ENCODE data around the gene NEURL1B. TPM values are rescaled to one million over a fixed set of nuclear protein-coding genes. Genes with fewer than 3 reads are reported as not detected.

Gene NEURL1B
- total RNA-seq, 2 experiments from 2014 or later: 3.0 to 3.3 TPM

GRCh38 chr5:172716796-172717313, 75.8 kb downstream of the NEURL1B start:
- peaks cover 10% of the 10 kb centered on the region for H3K4me1 Mint-ChIP-seq
- H3K27ac Mint-ChIP-seq: no peak overlapping the region
- H3K27me3 Mint-ChIP-seq: peaks cover 11% of the 10 kb centered on the region
- CTCF ChIA-PET: interaction anchor here (0.6 to 2.0 kb wide), 14 partner anchors 13 to 250 kb away, joined by 3 to 44 read pairs (median 3); partner anchors contain the start of gene DUSP1
- H3K4me3 Mint-ChIP-seq: no peak overlapping the region
- H3K9me3 Mint-ChIP-seq: no peaks in the 10 kb centered on the region
- POLR2A ChIA-PET: interaction anchor here (1.7 kb wide), 1 partner anchor 215 kb away, joined by 5 read pairs; no protein-coding TSS in a partner anchor
- no peaks in the 10 kb centered on the region for H3K36me3 Mint-ChIP-seq (ENCODE audit: low read depth)
- peak; percentile 79 for DNase-seq

GRCh38 chr5:172717481-172718195, 76.6 kb downstream of the NEURL1B start:
- peaks cover 10% of the 10 kb centered on the region for H3K27me3 Mint-ChIP-seq
- ChIA-PET POLR2A (interaction anchor here (1.7 kb wide), 1 partner anchor 215 kb away, joined by 5 read pairs; no protein-coding TSS in a partner anchor), CTCF (interaction anchor here (0.6 to 2.0 kb wide), 10 partner anchors 14 to 249 kb away, joined by 3 to 44 read pairs (median 3); partner anchors contain the start of gene DUSP1)
- no peak overlapping the region for H3K4me3 Mint-ChIP-seq
- peaks cover 17% of the 10 kb centered on the region for H3K4me1 Mint-ChIP-seq
- H3K36me3 Mint-ChIP-seq (ENCODE audit: low read depth): no peaks in the 10 kb centered on the region
- DNase-seq: no peak
- H3K9me3 Mint-ChIP-seq: no peaks in the 10 kb centered on the region
- no peak overlapping the region for H3K27ac Mint-ChIP-seq

- peaks cover 18% of the 10 kb centered on the region for H3K4me1 Mint-ChIP-seq
- ChIA-PET POLR2A (interaction anchor here (1.7 kb wide), 1 partner anchor 53 kb away, joined by 8 read pairs; the partner anchor contains the start of gene DUSP1), CTCF (interaction anchor here (0.5 kb wide), 1 partner anchor 353 kb away, joined by 3 read pairs; no protein-coding TSS in a partner anchor)
- no peak for DNase-seq
- peaks cover 10% of the 10 kb centered on the region for H3K27me3 Mint-ChIP-seq
- H3K27ac Mint-ChIP-seq: no peak overlapping the region
- no peaks in the 10 kb centered on the region for H3K9me3 Mint-ChIP-seq
- no peaks in the 10 kb centered on the region for H3K36me3 Mint-ChIP-seq (ENCODE audit: low read depth)
- no peak overlapping the region for H3K4me3 Mint-ChIP-seq
Observed at GRCh38 chr5:172718527-172719114, 77.6 kb downstream of the NEURL1B start.

- no peaks in the 10 kb centered on the region for H3K36me3 Mint-ChIP-seq (ENCODE audit: low read depth)
Observed at GRCh38 chr5:172719211-172719610, 78.1 kb downstream of the NEURL1B start.

GRCh38 chr5:172720655-172721054, 79.6 kb downstream of the NEURL1B start:
- no peak for DNase-seq
- H3K27me3 Mint-ChIP-seq: peaks cover 15% of the 10 kb centered on the region
- no peak overlapping the region for H3K27ac Mint-ChIP-seq
- no peak overlapping the region for H3K4me3 Mint-ChIP-seq
- H3K36me3 Mint-ChIP-seq (ENCODE audit: low read depth): no peaks in the 10 kb centered on the region
- ChIA-PET POLR2A (interaction anchor here (1.7 kb wide), 1 partner anchor 51 kb away, joined by 8 read pairs; the partner anchor contains the start of gene DUSP1), CTCF (interaction anchor here (1.5 to 1.8 kb wide), 2 partner anchors 52 to 211 kb away, joined by 5 to 13 read pairs; no protein-coding TSS in a partner anchor)
- H3K9me3 Mint-ChIP-seq: no peaks in the 10 kb centered on the region
- H3K4me1 Mint-ChIP-seq: peaks cover 18% of the 10 kb centered on the region

More at GRCh38 chr5:172719211-172719610, 78.1 kb downstream of the NEURL1B start:
- Mint-ChIP-seq H3K27me3 (peaks cover 11% of the 10 kb centered on the region), H3K9me3 (no peaks in the 10 kb centered on the region), H3K27ac (no peak overlapping the region), H3K4me1 (peaks cover 18% of the 10 kb centered on the region), H3K4me3 (no peak overlapping the region)
- ChIA-PET POLR2A (interaction anchor here (1.7 kb wide), 1 partner anchor 52 kb away, joined by 8 read pairs; the partner anchor contains the start of gene DUSP1), CTCF (interaction anchor here (0.5 to 1.8 kb wide), 2 partner anchors 213 to 353 kb away, joined by 3 to 13 read pairs; no protein-coding TSS in a partner anchor)
- DNase-seq: no peak

GRCh38 chr5:172721455-172722326, 80.6 kb downstream of the NEURL1B start:
- CTCF ChIA-PET: interaction anchor here (0.6 to 1.4 kb wide), 3 partner anchors 50 to 308 kb away, joined by 3 to 11 read pairs (median 3); partner anchors contain the start of gene DUSP1
- H3K27me3 Mint-ChIP-seq: peaks cover 15% of the 10 kb centered on the region
- no peak for DNase-seq
- H3K36me3 Mint-ChIP-seq (ENCODE audit: low read depth): no peaks in the 10 kb centered on the region
- no peak overlapping the region for H3K27ac Mint-ChIP-seq
- H3K4me3 Mint-ChIP-seq: no peak overlapping the region
- H3K4me1 Mint-ChIP-seq: peaks cover 18% of the 10 kb centered on the region
- POLR2A ChIA-PET: interaction anchor here (1.6 kb wide), 1 partner anchor 50 kb away, joined by 6 read pairs; the partner anchor contains the start of gene DUSP1
- no peaks in the 10 kb centered on the region for H3K9me3 Mint-ChIP-seq

- POLR2A ChIA-PET: interaction anchor here (1.1 to 1.6 kb wide), 2 partner anchors 49 to 261 kb away, joined by 3 to 6 read pairs; partner anchors contain the start of genes ATP6V0E1 and DUSP1
- H3K27ac Mint-ChIP-seq: no peak overlapping the region
- no peaks in the 10 kb centered on the region for H3K36me3 Mint-ChIP-seq (ENCODE audit: low read depth)
- peaks cover 13% of the 10 kb centered on the region for H3K4me1 Mint-ChIP-seq
- DNase-seq: peak; percentile 51
- H3K27me3 Mint-ChIP-seq: peaks cover 12% of the 10 kb centered on the region
- CTCF ChIA-PET: interaction anchor here (0.6 to 1.4 kb wide), 4 partner anchors 38 to 308 kb away, joined by 3 to 11 read pairs (median 3); partner anchors contain the start of gene DUSP1
- H3K4me3 Mint-ChIP-seq: no peak overlapping the region
- H3K9me3 Mint-ChIP-seq: no peaks in the 10 kb centered on the region
Observed at GRCh38 chr5:172722327-172722815, 81.3 kb downstream of the NEURL1B start.

GRCh38 chr5:172723508-172723907, 82.4 kb downstream of the NEURL1B start:
- no peaks in the 10 kb centered on the region for H3K9me3 Mint-ChIP-seq
- CTCF ChIA-PET: no interaction called here
- H3K4me1 Mint-ChIP-seq: peaks cover 13% of the 10 kb centered on the region
- H3K4me3 Mint-ChIP-seq: no peak overlapping the region
- DNase-seq: no peak
- no peak overlapping the region for H3K27ac Mint-ChIP-seq
- H3K36me3 Mint-ChIP-seq (ENCODE audit: low read depth): no peaks in the 10 kb centered on the region
- POLR2A ChIA-PET: interaction anchor here (1.6 kb wide), 1 partner anchor 48 kb away, joined by 6 read pairs; the partner anchor contains the start of gene DUSP1
- peaks cover 11% of the 10 kb centered on the region for H3K27me3 Mint-ChIP-seq

GRCh38 chr5:172724242-172725183, 83.5 kb downstream of the NEURL1B start:
- Mint-ChIP-seq H3K36me3 (ENCODE audit: low read depth) (no peaks in the 10 kb centered on the region), H3K27me3 (peaks cover 11% of the 10 kb centered on the region), H3K4me3 (no peak overlapping the region), H3K9me3 (no peaks in the 10 kb centered on the region), H3K4me1 (peaks cover 13% of the 10 kb centered on the region), H3K27ac (no peak overlapping the region)
- DNase-seq: no peak
- CTCF ChIA-PET: interaction anchor here (1.7 kb wide), 1 partner anchor 10 kb away, joined by 6 read pairs; no protein-coding TSS in a partner anchor
- POLR2A ChIA-PET: interaction anchor here (1.3 kb wide), 1 partner anchor 83 kb away, joined by 3 read pairs; no protein-coding TSS in a partner anchor

GRCh38 chr5:172725273-172725672, 84.2 kb downstream of the NEURL1B start:
- DNase-seq: no peak
- H3K36me3 Mint-ChIP-seq (ENCODE audit: low read depth): no peaks in the 10 kb centered on the region

GRCh38 chr5:172725785-172726184, 84.7 kb downstream of the NEURL1B start:
- Mint-ChIP-seq H3K9me3 (no peaks in the 10 kb centered on the region), H3K36me3 (ENCODE audit: low read depth) (no peaks in the 10 kb centered on the region), H3K27me3 (peaks cover 7% of the 10 kb centered on the region), H3K4me3 (no peak overlapping the region), H3K27ac (no peak overlapping the region), H3K4me1 (peaks cover 13% of the 10 kb centered on the region)
- CTCF ChIA-PET: interaction anchor here (0.9 to 1.7 kb wide), 3 partner anchors 11 to 47 kb away, joined by 3 to 6 read pairs (median 3); no protein-coding TSS in a partner anchor
- no peak for DNase-seq
- POLR2A ChIA-PET: no interaction called here

More at GRCh38 chr5:172725273-172725672, 84.2 kb downstream of the NEURL1B start:
- Mint-ChIP-seq H3K27me3 (peaks cover 7% of the 10 kb centered on the region), H3K4me3 (no peak overlapping the region), H3K9me3 (no peaks in the 10 kb centered on the region), H3K4me1 (peaks cover 13% of the 10 kb centered on the region), H3K27ac (no peak overlapping the region)
- CTCF ChIA-PET: interaction anchor here (1.7 kb wide), 1 partner anchor 10 kb away, joined by 6 read pairs; no protein-coding TSS in a partner anchor
- POLR2A ChIA-PET: no interaction called here
